Brain microvascular endothelial cell (primary cell): ENCODE results near the gene TRIM60.

Source experiments
- DNase-seq: peaks from one replicate; pipeline ENCODE4 v3.0.0-alpha.2; 2020
- H3K27ac ChIP-seq: fragments of 250-450 bp; sonication (Bioruptor Pico); 2 replicates; pipeline ENCODE4 v1.5.1; 2020; ENCODE audit warnings: mild to moderate bottlenecking, moderate library complexity
- H3K27me3 ChIP-seq: fragments of 250-450 bp; sonication (Bioruptor Pico); replicated peaks from 2 replicates; pipeline ENCODE4 v1.5.1; 2020; ENCODE audit warnings: mild to moderate bottlenecking
- H3K36me3 ChIP-seq: fragments of 250-450 bp; sonication (Bioruptor Pico); replicated peaks from 2 replicates; pipeline ENCODE4 v1.5.1; 2020; ENCODE audit warnings: mild to moderate bottlenecking
- H3K4me3 ChIP-seq: 2 replicates; pipeline ENCODE4 v1.5.1; 2011; ENCODE audit warnings: low read depth, mild to moderate bottlenecking, control low read depth, low read length, moderate library complexity
- in situ Hi-C: cut with HindIII; loops from 2 replicates; pipeline ENCODE4 v1.10.0; 2017; ENCODE audit warnings: low sequenced_read_pairs, low pct_ligation_motif_present
- TF ChIP-seq, protein P1 (sequence below): IDR thresholded peaks from 2 replicates; pipeline ENCODE4 v1.5.1; 2011; ENCODE audit warnings: low read depth, mild to moderate bottlenecking, moderate library complexity, low read length, control low read depth, inconsistent platforms; ENCODE audit errors: missing control alignments

TRIM60 gene

DNA sequence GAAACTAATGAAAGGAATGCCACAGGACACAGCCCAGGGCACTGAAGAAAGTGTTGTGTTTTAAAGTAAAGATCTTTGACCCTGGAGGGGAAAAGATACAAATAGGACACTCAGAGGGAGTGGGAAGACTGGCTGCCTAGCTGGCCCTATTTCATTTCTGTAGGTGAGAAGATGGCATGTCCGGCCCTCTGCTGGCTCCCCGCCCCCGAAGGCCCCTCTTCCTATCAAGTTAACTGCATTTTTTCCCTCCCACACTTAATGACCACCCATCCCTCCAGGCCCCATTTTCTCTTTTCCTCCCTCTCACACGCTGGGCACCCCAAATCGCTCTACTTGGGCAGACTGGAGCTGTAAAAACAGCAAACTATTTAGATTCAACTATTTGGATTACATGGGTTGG is 16.4 kb downstream of the TRIM60 start:
- Histone ChIP-seq H3K27ac (no peak overlapping the region), H3K27me3 (no peaks in the 10 kb centered on the region), H3K4me3 (no peak overlapping the region), H3K36me3 (no peaks in the 10 kb centered on the region)
- TF ChIP-seq, protein P1, sequence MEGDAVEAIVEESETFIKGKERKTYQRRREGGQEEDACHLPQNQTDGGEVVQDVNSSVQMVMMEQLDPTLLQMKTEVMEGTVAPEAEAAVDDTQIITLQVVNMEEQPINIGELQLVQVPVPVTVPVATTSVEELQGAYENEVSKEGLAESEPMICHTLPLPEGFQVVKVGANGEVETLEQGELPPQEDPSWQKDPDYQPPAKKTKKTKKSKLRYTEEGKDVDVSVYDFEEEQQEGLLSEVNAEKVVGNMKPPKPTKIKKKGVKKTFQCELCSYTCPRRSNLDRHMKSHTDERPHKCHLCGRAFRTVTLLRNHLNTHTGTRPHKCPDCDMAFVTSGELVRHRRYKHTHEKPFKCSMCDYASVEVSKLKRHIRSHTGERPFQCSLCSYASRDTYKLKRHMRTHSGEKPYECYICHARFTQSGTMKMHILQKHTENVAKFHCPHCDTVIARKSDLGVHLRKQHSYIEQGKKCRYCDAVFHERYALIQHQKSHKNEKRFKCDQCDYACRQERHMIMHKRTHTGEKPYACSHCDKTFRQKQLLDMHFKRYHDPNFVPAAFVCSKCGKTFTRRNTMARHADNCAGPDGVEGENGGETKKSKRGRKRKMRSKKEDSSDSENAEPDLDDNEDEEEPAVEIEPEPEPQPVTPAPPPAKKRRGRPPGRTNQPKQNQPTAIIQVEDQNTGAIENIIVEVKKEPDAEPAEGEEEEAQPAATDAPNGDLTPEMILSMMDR: no peak
- no peak for DNase-seq
- in situ Hi-C loops: no loop called here

DNA sequence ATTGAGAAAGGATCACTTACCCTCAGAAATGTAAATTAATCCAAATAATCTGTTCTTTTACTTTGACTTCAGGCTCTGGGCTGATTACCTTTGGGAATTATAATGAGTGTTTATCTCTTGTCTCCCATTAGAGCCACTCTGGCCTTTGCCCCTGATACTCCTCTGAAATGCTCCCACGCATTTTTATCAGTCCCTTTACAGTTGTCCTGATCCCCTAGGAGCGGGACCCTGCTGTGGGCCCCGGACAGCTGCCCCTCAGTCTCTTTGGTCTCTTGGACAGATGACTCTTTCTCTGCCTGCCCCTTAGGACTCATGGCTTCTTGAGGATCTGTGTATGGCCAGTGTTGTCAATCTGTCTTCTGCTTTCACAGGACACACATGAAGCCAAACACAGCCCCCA is 20.8 kb downstream of the TRIM60 start:
- TF ChIP-seq, protein P1: no peak
- in situ Hi-C loops: no loop called here
- Histone ChIP-seq H3K4me3 (no peak overlapping the region), H3K27me3 (no peaks in the 10 kb centered on the region), H3K27ac (no peak overlapping the region), H3K36me3 (no peaks in the 10 kb centered on the region)
- no peak for DNase-seq

- Histone ChIP-seq H3K36me3 (no peaks in the 10 kb centered on the region), H3K4me3 (no peak within 1 kb of the TSS), H3K27ac (no peak within 1 kb of the TSS), H3K27me3 (no peaks in the 10 kb centered on the region)
- no peak for DNase-seq
- TF ChIP-seq, protein P1: no peak
- in situ Hi-C loops: no loop called here
Measured at GRCh38 chr4:165053645-165054044, 21.8 kb downstream of the TRIM60 start, which contains the start of gene TRIM75. Gene TRIM75 (plus strand): TSS chr4:165053866. CDS start chr4:165059148, 5,282 bp downstream.

- no peak overlapping the region for H3K27ac ChIP-seq
- TF ChIP-seq, protein P1: no peak
- H3K27me3 ChIP-seq: no peaks in the 10 kb centered on the region
- no peak overlapping the region for H3K4me3 ChIP-seq
- in situ Hi-C loops: no loop called here
- no peaks in the 10 kb centered on the region for H3K36me3 ChIP-seq
- no peak for DNase-seq
Measured at GRCh38 chr4:165055601-165056000, 23.8 kb downstream of the TRIM60 start.

GRCh38 chr4:165058666-165059065 is 26.9 kb downstream of the TRIM60 start:
- no peaks in the 10 kb centered on the region for H3K36me3 ChIP-seq
- no peak for DNase-seq
- no peak overlapping the region for H3K4me3 ChIP-seq
- in situ Hi-C loops: no loop called here
- H3K27me3 ChIP-seq: no peaks in the 10 kb centered on the region
- H3K27ac ChIP-seq: no peak overlapping the region
- TF ChIP-seq, protein P1: no peak

- TF ChIP-seq, protein P1: no peak
Measured at GRCh38 chr4:165059386-165059785, 27.6 kb downstream of the TRIM60 start.

More at GRCh38 chr4:165059386-165059785, 27.6 kb downstream of the TRIM60 start:
- Histone ChIP-seq H3K27me3 (no peaks in the 10 kb centered on the region), H3K27ac (no peak overlapping the region), H3K36me3 (no peaks in the 10 kb centered on the region), H3K4me3 (no peak overlapping the region)
- no peak for DNase-seq
- in situ Hi-C loops: no loop called here
